Mesenchymal stem cell (in vitro differentiated cells and primary cell): ENCODE results near the gene PDZD2.

ENCODE experiments used
- DNase-seq: peaks from one replicate; pipeline ENCODE4 v3.0.0-alpha.2; 2013
- H2AFZ ChIP-seq: one replicate; pipeline ENCODE4 v1.6.1; 2013; ENCODE audit warnings: low read depth, mild to moderate bottlenecking, control low read depth, inconsistent platforms, low read length, moderate library complexity
- H2AK5ac ChIP-seq: 2 replicates; pipeline ENCODE4 v1.6.1; 2013; ENCODE audit warnings: low read length, moderate library complexity, mild to moderate bottlenecking, inconsistent platforms; ENCODE audit not compliant: severe bottlenecking
- H2BK120ac ChIP-seq: one replicate; pipeline ENCODE4 v1.6.1; 2013; ENCODE audit warnings: low read depth, mild to moderate bottlenecking, inconsistent platforms, low read length, moderate library complexity
- H2BK12ac ChIP-seq, 2 experiments: one replicate each; pipeline ENCODE4 v1.6.1; 2013; ENCODE audit warnings: inconsistent platforms in 2 of 2, low read length in 2 of 2, mild to moderate bottlenecking in 2 of 2, moderate library complexity in 2 of 2, control low read depth in 1 of 2
- H2BK15ac ChIP-seq: one replicate; pipeline ENCODE4 v1.6.1; 2013; ENCODE audit warnings: mild to moderate bottlenecking, low read depth, inconsistent platforms; ENCODE audit not compliant: poor library complexity, severe bottlenecking
- H2BK5ac ChIP-seq: 2 replicates; pipeline ENCODE4 v1.6.1; 2013; ENCODE audit warnings: low read depth, mild to moderate bottlenecking, low read length, control low read depth, inconsistent platforms; ENCODE audit not compliant: poor library complexity, severe bottlenecking
- H3K14ac ChIP-seq, 2 experiments: one replicate each; pipeline ENCODE4 v1.6.1; 2013; ENCODE audit warnings: inconsistent platforms in 2 of 2, low read length in 2 of 2, control low read depth in 1 of 2, mild to moderate bottlenecking in 1 of 2, moderate library complexity in 1 of 2
- H3K18ac ChIP-seq, 2 experiments: one replicate each; pipeline ENCODE4 v1.6.1; 2013; ENCODE audit warnings: inconsistent platforms in 2 of 2, low read length in 2 of 2, control low read depth in 1 of 2, low read depth in 1 of 2, mild to moderate bottlenecking in 1 of 2
- H3K23ac ChIP-seq, 2 experiments: one replicate each; pipeline ENCODE4 v1.6.1; 2013; ENCODE audit warnings: inconsistent platforms in 2 of 2, low read length in 2 of 2, mild to moderate bottlenecking in 2 of 2, moderate library complexity in 2 of 2, control low read depth in 1 of 2
- H3K27ac ChIP-seq: 2 replicates; pipeline ENCODE4 v1.5.1; 2013; ENCODE audit warnings: mild to moderate bottlenecking, moderate library complexity, low read length, control low read depth, inconsistent platforms; ENCODE audit not compliant: poor library complexity, severe bottlenecking
- H3K27me3 ChIP-seq, 2 experiments: 2 replicates each; pipeline versions ENCODE4 v1.6.1 to v1.7.0; 2013; ENCODE audit warnings: low read length in 2 of 2, mild to moderate bottlenecking in 2 of 2, moderate library complexity in 2 of 2, control low read depth in 1 of 2, inconsistent platforms in 1 of 2; ENCODE audit not compliant: control insufficient read depth in 1 of 2, insufficient read depth in 1 of 2
- H3K36me3 ChIP-seq, 2 experiments: 2 replicates each; pipeline versions ENCODE4 v1.6.1 to v1.7.0; 2013; ENCODE audit warnings: low read length in 2 of 2, control low read depth in 1 of 2, inconsistent platforms in 1 of 2, low read depth in 1 of 2, mild to moderate bottlenecking in 1 of 2; ENCODE audit not compliant: insufficient read depth in 2 of 2, control insufficient read depth in 1 of 2
- H3K4ac ChIP-seq, 2 experiments: one replicate each; pipeline ENCODE4 v1.6.1; 2013; ENCODE audit warnings: inconsistent platforms in 2 of 2, low read length in 2 of 2, mild to moderate bottlenecking in 2 of 2, moderate library complexity in 2 of 2, control low read depth in 1 of 2, low read depth in 1 of 2
- H3K4me1 ChIP-seq: 2 replicates; pipeline ENCODE4 v1.6.1; 2013; ENCODE audit warnings: low read depth, low read length, control low read depth; ENCODE audit not compliant: control insufficient read depth, insufficient read depth
- H3K4me2 ChIP-seq: 2 replicates; pipeline ENCODE4 v1.6.1; 2013; ENCODE audit warnings: low read length, mild to moderate bottlenecking, inconsistent platforms; ENCODE audit not compliant: poor library complexity, severe bottlenecking
- H3K4me3 ChIP-seq, 2 experiments: 2 replicates each; pipeline versions ENCODE4 v1.5.1 to v1.7.0; 2013; ENCODE audit warnings: low read length in 2 of 2, mild to moderate bottlenecking in 2 of 2, control low read depth in 1 of 2, low read depth in 1 of 2; ENCODE audit not compliant: insufficient read depth in 1 of 2
- H3K79me1 ChIP-seq: replicated peaks from 2 replicates; pipeline ENCODE4 v1.6.1; 2013; ENCODE audit warnings: mild to moderate bottlenecking, control low read depth, low read length, inconsistent platforms; ENCODE audit not compliant: poor library complexity, severe bottlenecking
- H3K9ac ChIP-seq: 2 replicates; pipeline ENCODE4 v1.7.0; 2013; ENCODE audit warnings: mild to moderate bottlenecking, low read length, moderate library complexity
- H3K9me3 ChIP-seq: 2 replicates; pipeline ENCODE4 v1.7.0; 2013; ENCODE audit warnings: mild to moderate bottlenecking, low read length; ENCODE audit not compliant: control insufficient read depth
- H4K8ac ChIP-seq: one replicate; pipeline ENCODE4 v1.6.1; 2013; ENCODE audit warnings: inconsistent platforms, mild to moderate bottlenecking, low read length, moderate library complexity
- H4K91ac ChIP-seq: one replicate; pipeline ENCODE4 v1.6.1; 2013; ENCODE audit warnings: mild to moderate bottlenecking, low read length, inconsistent platforms
- WGBS: methylation state at CpG from one replicate; pipeline ENCODE4 v1.1.7; 2013; ENCODE audit warnings: mixed read lengths; 5-methylcytosine and 5-hydroxymethylcytosine counted together

PDZD2 gene

GRCh38 chr5:31982621-31983020 is 343.7 kb downstream of the PDZD2 start:
- no peak overlapping the region for H3K4ac ChIP-seq
- peaks cover 4% of the 10 kb centered on the region for H3K9me3 ChIP-seq
- H3K79me1 ChIP-seq: no peaks in the 10 kb centered on the region
- no peak overlapping the region for H2BK5ac ChIP-seq
- H3K4me2 ChIP-seq: no peak overlapping the region
- DNase-seq: no peak
- H3K36me3 ChIP-seq: no peaks in the 10 kb centered on the region
- H4K8ac ChIP-seq: no peak overlapping the region
- H2AFZ ChIP-seq: no peak overlapping the region
- H3K4me1 ChIP-seq: peaks cover 4% of the 10 kb centered on the region
- 100% methylated on average over 1 of the region's 2 CpGs for WGBS
- no peak overlapping the region for H3K4me3 ChIP-seq
- H3K18ac ChIP-seq: no peak overlapping the region
- no peak overlapping the region for H3K23ac ChIP-seq
- H2BK12ac ChIP-seq: no peak overlapping the region
- peaks cover 0 to 27% of the 10 kb centered on the region in 2 experiments for H3K27me3 ChIP-seq
- no peak overlapping the region for H2BK120ac ChIP-seq
- H2BK15ac ChIP-seq: no peak overlapping the region
- no peak overlapping the region for H2AK5ac ChIP-seq
- H4K91ac ChIP-seq: no peak overlapping the region
- no peak overlapping the region for H3K9ac ChIP-seq
- no peak overlapping the region for H3K14ac ChIP-seq
- no peak overlapping the region for H3K27ac ChIP-seq

- Histone ChIP-seq H2AK5ac (no peak overlapping the region), H3K9me3 (peaks cover 4% of the 10 kb centered on the region), H2BK5ac (no peak overlapping the region), H3K79me1 (no peaks in the 10 kb centered on the region), H3K18ac (no peak overlapping the region), H4K91ac (no peak overlapping the region), H2BK120ac (no peak overlapping the region), H3K4me2 (no peak overlapping the region), H3K36me3 (no peaks in the 10 kb centered on the region), H3K4ac (no peak overlapping the region), H3K27me3 (peaks cover 0 to 27% of the 10 kb centered on the region in 2 experiments), H2BK12ac (no peak overlapping the region), H3K9ac (no peak overlapping the region), H3K4me3 (no peak overlapping the region), H4K8ac (no peak overlapping the region), H2AFZ (no peak overlapping the region), H3K23ac (no peak overlapping the region), H3K4me1 (peaks cover 12% of the 10 kb centered on the region), H3K14ac (no peak overlapping the region), H2BK15ac (no peak overlapping the region), H3K27ac (no peak overlapping the region)
- peak; percentile 33 for DNase-seq
- WGBS: 42% methylated on average over 4 of the region's 4 CpGs
Observed at GRCh38 chr5:31983851-31984250, 344.9 kb downstream of the PDZD2 start.

- Histone ChIP-seq H3K27me3 (peaks cover 0 to 27% of the 10 kb centered on the region in 2 experiments), H4K8ac (no peak overlapping the region), H2AFZ (no peak overlapping the region), H2BK5ac (no peak overlapping the region), H3K23ac (no peak overlapping the region), H3K9ac (no peak overlapping the region), H2BK120ac (no peak overlapping the region), H3K79me1 (no peaks in the 10 kb centered on the region), H2BK15ac (no peak overlapping the region), H3K4me2 (no peak overlapping the region), H3K4me1 (peaks cover 13% of the 10 kb centered on the region), H3K27ac (no peak overlapping the region), H3K36me3 (no peaks in the 10 kb centered on the region), H2BK12ac (no peak overlapping the region), H3K4ac (no peak overlapping the region), H3K4me3 (no peak overlapping the region), H3K18ac (no peak overlapping the region), H3K14ac (no peak overlapping the region), H4K91ac (no peak overlapping the region), H3K9me3 (peaks cover 4% of the 10 kb centered on the region), H2AK5ac (no peak overlapping the region)
- DNase-seq: no peak
- WGBS: no CpG with 5 or more reads among the region's 1 CpG
Observed at GRCh38 chr5:31984691-31985090, 345.8 kb downstream of the PDZD2 start.

GRCh38 chr5:31986101-31986500 is 347.2 kb downstream of the PDZD2 start:
- Histone ChIP-seq H3K18ac (no peak overlapping the region), H4K91ac (no peak overlapping the region), H3K27ac (no peak overlapping the region), H3K4me3 (no peak overlapping the region), H2AK5ac (no peak overlapping the region), H3K36me3 (no peaks in the 10 kb centered on the region), H3K4me1 (peaks cover 18% of the 10 kb centered on the region), H3K27me3 (peaks cover 0 to 14% of the 10 kb centered on the region in 2 experiments), H3K23ac (no peak overlapping the region), H2BK15ac (no peak overlapping the region), H3K9me3 (peaks cover 4% of the 10 kb centered on the region), H2BK5ac (no peak overlapping the region), H3K4me2 (no peak overlapping the region), H3K14ac (no peak overlapping the region), H2AFZ (no peak overlapping the region), H3K79me1 (no peaks in the 10 kb centered on the region), H2BK12ac (no peak overlapping the region), H3K9ac (no peak overlapping the region), H3K4ac (no peak overlapping the region), H4K8ac (no peak overlapping the region), H2BK120ac (no peak overlapping the region)
- WGBS: 100% methylated on average over 2 of the region's 5 CpGs
- DNase-seq: no peak
